IMR-90 (cell line): Measurements from ENCODE around the gene EPHA2. TPM values are rescaled to one million over a fixed set of nuclear protein-coding genes. Genes with fewer than 3 reads are reported as not detected.

Experiments
- ATAC-seq: fragments of 200-7000 bp; cut with Tn5 transposase; 2 replicates; pipeline ENCODE4 v1.9.1; 2020; ENCODE audit warnings: low read depth, mild to moderate bottlenecking, moderate library complexity
- BruUV-seq: library from RNA; stranded (reverse); fragments of 400-500 nt; replicated peaks from 2 replicates; lab custom pipeline; 2021; lab: Mats Ljungman, UMichigan
- CTCF ChIA-PET: fragments of 300-600 bp; formaldehyde crosslinking; extraction: SDS; loops from one replicate; lab custom pipeline; 2021; ENCODE audit warnings: antibody characterized with exemption; lab: Yijun Ruan, JAX
- POLR2A ChIA-PET: fragments of 300-600 bp; sonication (Branson Sonifier 250); formaldehyde crosslinking; loops from one replicate; lab custom pipeline; 2022; ENCODE audit warnings: antibody characterized with exemption; ENCODE audit not compliant: unreplicated experiment; lab: Charles Lee
- DNase-seq: peaks from one replicate; pipeline ENCODE4 v3.0.0; 2013
- H2AFZ ChIP-seq: replicated peaks from 2 replicates; pipeline ENCODE3; 2013; ENCODE audit warnings: low read length, mild to moderate bottlenecking; ENCODE audit not compliant: poor library complexity
- H2AK5ac ChIP-seq: 2 replicates; pipeline ENCODE4 v1.6.1; 2013; ENCODE audit warnings: low read depth, low read length, inconsistent platforms
- H2AK9ac ChIP-seq: replicated peaks from 2 replicates; pipeline ENCODE3; 2013; ENCODE audit warnings: mild to moderate bottlenecking, low read depth, low read length, moderate library complexity; ENCODE audit not compliant: poor library complexity
- H2BK120ac ChIP-seq: 2 replicates; pipeline ENCODE4 v1.6.1; 2013; ENCODE audit warnings: low read depth, low read length, inconsistent platforms
- H2BK15ac ChIP-seq: 3 replicates; pipeline ENCODE4 v1.6.1; 2013; ENCODE audit warnings: low read depth, low read length, inconsistent platforms
- H2BK20ac ChIP-seq: 2 replicates; pipeline ENCODE4 v1.6.1; 2013; ENCODE audit warnings: low read depth, mild to moderate bottlenecking, inconsistent platforms, low read length, moderate library complexity
- H2BK5ac ChIP-seq: 2 replicates; pipeline ENCODE4 v1.6.1; 2013; ENCODE audit warnings: mild to moderate bottlenecking, low read depth, low read length, inconsistent platforms; ENCODE audit not compliant: poor library complexity, severe bottlenecking
- H3K14ac ChIP-seq: replicated peaks from 2 replicates; pipeline ENCODE4 v1.6.1; 2013; ENCODE audit warnings: low read depth, low read length, inconsistent platforms
- H3K18ac ChIP-seq: 2 replicates; pipeline ENCODE4 v1.6.1; 2013; ENCODE audit warnings: low read depth, low read length, control low read depth
- H3K23ac ChIP-seq: 2 replicates; pipeline ENCODE4 v1.6.1; 2013; ENCODE audit warnings: low read depth, low read length, inconsistent platforms
- H3K27ac ChIP-seq: 2 replicates; pipeline ENCODE4 v1.5.1; 2013; ENCODE audit warnings: mild to moderate bottlenecking, control low read depth, low read length; ENCODE audit not compliant: insufficient read depth
- H3K27me3 ChIP-seq: 2 replicates; pipeline ENCODE4 v1.6.1; 2013; ENCODE audit warnings: low read length; ENCODE audit not compliant: control insufficient read depth, insufficient read depth
- H3K36me3 ChIP-seq: 2 replicates; pipeline ENCODE4 v1.6.1; 2013; ENCODE audit warnings: low read length, mixed read lengths; ENCODE audit not compliant: control insufficient read depth, insufficient read depth
- H3K4ac ChIP-seq: 2 replicates; pipeline ENCODE4 v1.6.1; 2013; ENCODE audit warnings: low read depth, low read length, inconsistent platforms
- H3K4me1 ChIP-seq: 2 replicates; pipeline ENCODE4 v1.6.1; 2013; ENCODE audit warnings: low read length, mixed read lengths; ENCODE audit not compliant: control insufficient read depth, insufficient read depth
- H3K4me2 ChIP-seq: 2 replicates; pipeline ENCODE4 v1.6.1; 2013; ENCODE audit warnings: low read depth, mild to moderate bottlenecking, control low read depth, low read length, moderate library complexity
- H3K4me3 ChIP-seq: 2 replicates; pipeline ENCODE4 v1.5.1; 2013; ENCODE audit warnings: low read depth, mild to moderate bottlenecking, control low read depth, low read length, moderate library complexity; ENCODE audit not compliant: insufficient read depth
- H3K56ac ChIP-seq: 2 replicates; pipeline ENCODE4 v1.6.1; 2013; ENCODE audit warnings: low read length, inconsistent platforms; ENCODE audit not compliant: insufficient read depth; ENCODE audit errors: extremely low read depth
- H3K79me1 ChIP-seq, 2 experiments: 2 replicates each; pipeline ENCODE4 v1.6.1; 2013; ENCODE audit warnings: low read length in 2 of 2, inconsistent platforms in 1 of 2, low read depth in 1 of 2
- H3K9ac ChIP-seq: 2 replicates; pipeline ENCODE4 v1.6.1; 2013; ENCODE audit warnings: low read depth, low read length, control low read depth
- H3K9me1 ChIP-seq: 2 replicates; pipeline ENCODE4 v1.6.1; 2013; ENCODE audit warnings: low read length, inconsistent platforms; ENCODE audit not compliant: insufficient read depth
- H3K9me3 ChIP-seq: 2 replicates; pipeline ENCODE4 v1.6.1; 2013; ENCODE audit warnings: low read length; ENCODE audit not compliant: control insufficient read depth, insufficient read depth
- H4K20me1 ChIP-seq: 2 replicates; pipeline ENCODE4 v1.6.1; 2013; ENCODE audit warnings: low read length, inconsistent platforms; ENCODE audit not compliant: insufficient read depth
- H4K5ac ChIP-seq: 2 replicates; pipeline ENCODE4 v1.6.1; 2013; ENCODE audit warnings: mild to moderate bottlenecking, low read depth, low read length, control low read depth
- H4K8ac ChIP-seq, 2 experiments: 2 replicates each; pipeline ENCODE4 v1.6.1; 2013; ENCODE audit warnings: low read depth in 2 of 2, low read length in 2 of 2, control low read depth in 1 of 2, inconsistent platforms in 1 of 2
- H4K91ac ChIP-seq: 2 replicates; pipeline ENCODE4 v1.6.1; 2013; ENCODE audit warnings: low read depth, low read length, inconsistent platforms; ENCODE audit not compliant: insufficient read depth
- BHLHE40 ChIP-seq: fragments of 150-350 bp; IDR thresholded peaks from 2 replicates; pipeline ENCODE4 v1.6.1; 2016; ENCODE audit warnings: mild to moderate bottlenecking, low read depth, low read length
- CEBPB ChIP-seq: IDR thresholded peaks from 2 replicates; pipeline ENCODE4 v1.6.1; 2012; ENCODE audit warnings: low read depth, low read length, improper control_type of control experiment
- CHD1 ChIP-seq: IDR thresholded peaks from 2 replicates; pipeline ENCODE4 v1.6.1; 2012; ENCODE audit warnings: low read depth, low read length, improper control_type of control experiment
- CTCF ChIP-seq: conservative IDR thresholded peaks from 2 replicates; pipeline ENCODE4 v1.5.1; 2012; ENCODE audit warnings: mild to moderate bottlenecking, low read depth, low read length, improper control_type of control experiment
- ELK1 ChIP-seq: fragments of 150-350 bp; IDR thresholded peaks from 2 replicates; pipeline ENCODE4 v1.6.1; 2016; ENCODE audit warnings: low read depth, mild to moderate bottlenecking, low read length, moderate library complexity, borderline replicate concordance
- FOS ChIP-seq: fragments of 150-350 bp; IDR thresholded peaks from 2 replicates; pipeline ENCODE4 v1.6.1; 2016; ENCODE audit warnings: low read depth, low read length
- MAFK ChIP-seq: IDR thresholded peaks from 2 replicates; pipeline ENCODE4 v1.6.1; 2012; ENCODE audit warnings: low read depth, low read length, improper control_type of control experiment
- MAZ ChIP-seq: IDR thresholded peaks from 2 replicates; pipeline ENCODE4 v1.6.1; 2012; ENCODE audit warnings: low read depth, mild to moderate bottlenecking, low read length, improper control_type of control experiment, moderate library complexity, borderline replicate concordance
- MXI1 ChIP-seq: IDR thresholded peaks from 2 replicates; pipeline ENCODE4 v1.6.1; 2012; ENCODE audit warnings: low read depth, mild to moderate bottlenecking, low read length, moderate library complexity, borderline replicate concordance
- NFE2L2 ChIP-seq: fragments of 150-350 bp; IDR thresholded peaks from 2 replicates; pipeline ENCODE4 v1.6.1; 2016; ENCODE audit warnings: low read depth, mild to moderate bottlenecking, low read length
- POLR2A ChIP-seq: IDR thresholded peaks from 2 replicates; pipeline ENCODE4 v1.6.1; 2012; ENCODE audit warnings: mild to moderate bottlenecking, low read depth, low read length
- RAD21 ChIP-seq: IDR thresholded peaks from 2 replicates; pipeline ENCODE4 v1.6.1; 2012; ENCODE audit warnings: low read length, improper control_type of control experiment
- RCOR1 ChIP-seq: IDR thresholded peaks from 2 replicates; pipeline ENCODE4 v1.6.1; 2012; ENCODE audit warnings: mild to moderate bottlenecking, low read length, improper control_type of control experiment; ENCODE audit not compliant: insufficient replicate concordance
- RFX5 ChIP-seq: IDR thresholded peaks from 2 replicates; pipeline ENCODE4 v1.8.0; 2012; ENCODE audit warnings: low read depth, mild to moderate bottlenecking, low read length, moderate library complexity
- SMC3 ChIP-seq: fragments of 150-350 bp; IDR thresholded peaks from 2 replicates; pipeline ENCODE4 v1.6.1; 2016; ENCODE audit warnings: low read depth, mild to moderate bottlenecking, antibody characterized with exemption, low read length, moderate library complexity
- USF2 ChIP-seq: fragments of 150-350 bp; IDR thresholded peaks from 2 replicates; pipeline ENCODE4 v1.6.1; 2017; ENCODE audit warnings: mild to moderate bottlenecking, antibody characterized with exemption, low read length, low read depth
- WGBS, 2 experiments: methylation state at CpG; one replicate each; pipeline versions ENCODE4 v1.1.5 to v1.1.7; 2013; ENCODE audit warnings: missing lambda C conversion rate in 2 of 2; ENCODE audit not compliant: insufficient read length in 1 of 2; ENCODE audit errors: extremely low coverage in 2 of 2; 5-methylcytosine and 5-hydroxymethylcytosine counted together
- dilution Hi-C: fragments of 300-500 bp; cut with HindIII; formaldehyde crosslinking; loops from one replicate; pipeline ENCODE4 v1.14.3; 2018; ENCODE audit warnings: low sequenced_read_pairs; ENCODE audit not compliant: unreplicated experiment
- in situ Hi-C: fragments of 300-500 bp; cut with MboI; formaldehyde crosslinking; loops from 3 replicates; pipeline ENCODE4 v1.14.3; 2019; ENCODE audit warnings: low sequenced_read_pairs, inconsistent platforms, mixed read lengths
- intact Hi-C: fragments of 100-400 bp; cut with micrococcal nuclease; formaldehyde crosslinking; loops from 2 replicates; pipeline ENCODE4 v1.10.0; 2022
- polyA plus RNA-seq, 3 experiments: library from polyadenylated mRNA; depleted of rRNA; stranded (reverse); fragments of >200 nt; gene quantifications; 2 replicates each; pipeline ENCODE4 v1.2.3, GENCODE V29; 2012; ENCODE audit warnings: low replicate concordance in 1 of 3
- total RNA-seq: library from RNA; depleted of rRNA; stranded (reverse); fragments of >200 nt; gene quantifications from 2 replicates; pipeline ENCODE4 v1.2.3, GENCODE V29; 2012

The EPHA2 gene
- total and polyA plus RNA-seq, 2 of the 4 experiments (the other 2 are of a cell fraction) = 24.0 to 72.6 TPM

- Histone ChIP-seq H3K9ac (peak overlapping the region; percentile 53), H2AFZ (peak overlapping the region; percentile 35), H3K9me1 (peaks cover 34% of the 10 kb centered on the region), H4K5ac (peak overlapping the region; percentile 99), H4K20me1 (peaks cover 13% of the 10 kb centered on the region), H4K91ac (peak overlapping the region; percentile 98), H3K56ac (peak overlapping the region; percentile 77; the same call in 1 of the 2 replicates), H2BK20ac (peak overlapping the region; percentile 91), H3K27me3 (no peaks in the 10 kb centered on the region), H2BK15ac (peak overlapping the region; percentile 96; the same call in 1 of the 3 replicates), H2BK120ac (peak overlapping the region; percentile 86), H2BK5ac (peak overlapping the region; percentile 99), H3K36me3 (peaks cover 36% of the 10 kb centered on the region), H3K4me2 (0 out of 2 replicates have a peak overlapping the region, but pooled peaks have one; percentile 2), H4K8ac (peak overlapping the region; percentile 90 to 97), H3K4ac (peak overlapping the region; percentile 95), H3K4me1 (peaks cover 42% of the 10 kb centered on the region), H2AK9ac (peak overlapping the region; percentile 88), H3K14ac (peak overlapping the region; percentile 68), H2AK5ac (peak overlapping the region; percentile 99), H3K18ac (peak overlapping the region; percentile 86), H3K79me1 (peaks cover 14 to 75% of the 10 kb centered on the region in 2 experiments; a peak in 3 of 4 replicates), H3K23ac (peak overlapping the region; percentile 97), H3K9me3 (no peaks in the 10 kb centered on the region), H3K27ac (peak overlapping the region; percentile 96), H3K4me3 (no peak overlapping the region)
- ChIA-PET POLR2A (interaction anchor here (0.9 kb wide), 1 partner anchor 29 kb away, joined by 3 read pairs; no protein-coding TSS in a partner anchor), CTCF (interaction anchor here (1.0 kb wide), 1 partner anchor 29 kb away, joined by 3 read pairs; no protein-coding TSS in a partner anchor)
- in situ Hi-C loops = no loop called here
- 83% methylated on average over 1 of the region's 4 CpGs; no CpG with 5 or more reads in 1 of the 2 experiments for WGBS, 2 experiments
- no TSS peak for BruUV-seq
- ATAC-seq (no peak), DNase-seq (no peak)
- TF ChIP-seq CHD1 (no peak), FOS (no peak), MAFK (no peak), RAD21 (no peak), SMC3 (no peak), CTCF (no peak), NFE2L2 (no peak), BHLHE40 (no peak), RCOR1 (no peak), MXI1 (no peak), CEBPB (no peak), RFX5 (no peak), POLR2A (no peak), ELK1 (no peak), MAZ (no peak), USF2 (no peak)
- intact Hi-C loops = no loop called here
- dilution Hi-C loops = no loop called here
These were observed 3.9 kb downstream of the EPHA2 start for GRCh38 chr1:16151995-16152384.
